KG1 (cell line): ENCODE data around the gene MIF4GD.
"Not testable (repeated sequence)": the region's sequence is repeated elsewhere in the genome, so short reads cannot be mapped to it uniquely, and the experiment has no call there.

ENCODE experiments used
- DNase-seq: peaks from one replicate; lab custom pipeline; 2025; lab: John Stamatoyannopoulos, UW

The MIF4GD gene

DNA sequence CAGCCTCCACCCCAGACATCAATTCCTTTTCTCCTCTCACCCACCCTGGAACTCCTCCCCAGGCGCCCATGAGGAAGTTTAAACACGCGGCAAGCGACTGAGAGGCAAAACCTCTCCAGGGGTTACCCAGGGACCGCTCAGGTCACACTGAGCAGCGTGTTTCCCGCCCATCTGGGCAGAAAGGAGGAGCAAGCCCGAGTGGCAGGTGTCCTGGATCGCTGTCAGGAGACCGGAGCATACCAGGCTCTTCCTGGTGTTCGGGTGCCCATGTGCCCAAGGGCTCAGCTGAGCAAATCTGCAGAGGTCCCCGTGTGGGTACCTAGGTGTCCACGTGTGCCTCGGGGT lies 17.7 kb upstream of the MIF4GD start:
- DNase-seq: peak; percentile 70

DNA sequence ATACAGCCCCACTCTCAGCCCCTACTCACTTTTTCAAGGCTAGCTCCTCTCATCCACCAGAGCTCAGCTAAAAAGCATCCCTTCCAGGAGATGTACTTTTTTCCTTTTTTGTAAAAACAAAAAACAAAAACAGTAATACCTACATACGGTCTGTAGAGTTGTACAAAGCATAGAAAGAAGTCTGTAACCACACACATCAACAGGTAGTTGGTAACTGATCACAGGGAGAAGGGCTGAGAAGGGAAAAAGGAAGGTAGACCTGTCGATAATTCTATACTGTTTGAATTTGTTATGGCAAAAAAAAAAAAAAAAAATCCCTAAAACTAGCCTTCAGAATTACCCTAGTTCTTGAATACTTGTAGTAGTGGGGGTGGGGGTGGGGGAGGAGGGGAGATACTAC lies 17.3 kb upstream of the MIF4GD start:
- DNase-seq: no peak

DNA sequence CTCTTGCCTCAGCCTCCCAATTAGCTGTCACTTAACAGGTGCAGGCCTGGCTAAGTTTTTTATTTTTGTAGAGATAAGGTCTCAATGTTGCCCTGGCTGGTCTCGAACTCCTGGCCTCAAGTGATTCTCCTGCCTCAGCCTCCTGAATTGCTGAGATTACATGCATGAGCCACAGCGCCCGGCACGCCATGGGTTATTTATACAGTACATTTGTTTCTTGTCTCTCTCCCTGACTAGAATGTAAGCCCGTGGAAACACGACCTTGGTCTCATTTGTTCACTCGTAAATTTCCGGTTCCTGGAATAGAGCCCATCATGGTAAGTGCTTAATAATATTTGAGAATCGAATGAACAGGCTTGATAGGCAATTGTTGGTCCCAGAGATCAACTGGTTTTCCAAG lies 16.2 kb upstream of the MIF4GD start:
- DNase-seq: no peak

DNA sequence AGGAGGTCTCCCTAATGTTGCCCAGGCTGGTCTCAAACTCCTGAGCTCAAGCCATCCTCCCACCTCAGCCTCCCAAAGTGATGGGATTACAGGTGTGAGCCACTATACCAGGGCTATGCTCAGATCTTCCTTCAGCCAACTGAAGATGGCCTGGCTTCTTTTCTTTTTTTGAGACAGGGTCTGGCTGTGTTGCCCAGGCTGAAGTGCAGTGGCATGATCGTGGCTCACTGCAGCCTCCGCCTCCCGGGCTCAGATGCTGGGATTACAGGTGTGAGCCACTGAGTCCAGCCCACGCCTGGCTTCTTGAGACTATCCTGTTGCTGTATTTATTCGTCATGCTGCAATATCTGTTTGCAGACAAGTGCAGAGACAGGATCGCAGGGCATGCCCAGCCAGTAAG lies 14.1 kb upstream of the MIF4GD start:
- DNase-seq: no peak

DNA sequence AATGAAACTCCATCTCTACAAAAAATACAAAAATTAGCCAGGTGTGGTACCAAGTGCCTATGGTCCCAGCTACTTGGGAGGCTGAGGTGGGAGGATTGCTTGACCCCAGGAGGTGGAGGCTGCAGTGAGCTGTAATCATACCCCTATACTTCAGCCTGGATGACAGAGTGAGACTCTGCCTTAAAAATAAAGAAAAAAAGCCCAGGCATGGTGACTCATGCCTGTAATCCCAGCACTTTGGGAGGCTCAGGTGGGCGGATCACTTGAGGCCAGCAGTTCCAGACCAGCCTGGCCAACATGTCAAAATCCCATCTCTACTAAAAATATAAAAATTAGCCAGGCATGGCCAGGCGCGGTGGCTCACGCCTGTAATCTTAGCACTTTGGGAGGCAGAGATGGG lies 9.2 kb upstream of the MIF4GD start:
- DNase-seq: not testable (repeated sequence)

DNA sequence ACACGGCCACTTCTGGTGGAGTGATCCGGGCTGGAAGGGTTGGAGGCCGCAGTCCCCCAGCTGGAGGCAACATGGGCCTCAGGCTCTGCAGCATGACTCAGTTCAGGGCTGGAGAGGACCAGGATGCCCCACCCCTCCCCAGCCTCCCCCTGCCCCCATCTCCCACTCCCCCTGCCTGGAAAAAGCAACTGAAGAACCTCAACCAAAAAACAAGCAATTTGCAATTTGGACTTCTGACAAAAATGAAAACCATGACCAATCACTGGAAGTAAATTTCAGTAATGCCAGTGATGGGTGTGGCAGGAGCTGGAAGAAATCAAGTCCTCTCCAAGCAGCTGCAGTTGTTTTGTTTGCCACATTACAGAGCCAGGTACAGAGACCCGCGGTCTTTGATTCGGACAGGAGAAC lies 6.6 kb upstream of the MIF4GD start:
- no peak for DNase-seq

DNA sequence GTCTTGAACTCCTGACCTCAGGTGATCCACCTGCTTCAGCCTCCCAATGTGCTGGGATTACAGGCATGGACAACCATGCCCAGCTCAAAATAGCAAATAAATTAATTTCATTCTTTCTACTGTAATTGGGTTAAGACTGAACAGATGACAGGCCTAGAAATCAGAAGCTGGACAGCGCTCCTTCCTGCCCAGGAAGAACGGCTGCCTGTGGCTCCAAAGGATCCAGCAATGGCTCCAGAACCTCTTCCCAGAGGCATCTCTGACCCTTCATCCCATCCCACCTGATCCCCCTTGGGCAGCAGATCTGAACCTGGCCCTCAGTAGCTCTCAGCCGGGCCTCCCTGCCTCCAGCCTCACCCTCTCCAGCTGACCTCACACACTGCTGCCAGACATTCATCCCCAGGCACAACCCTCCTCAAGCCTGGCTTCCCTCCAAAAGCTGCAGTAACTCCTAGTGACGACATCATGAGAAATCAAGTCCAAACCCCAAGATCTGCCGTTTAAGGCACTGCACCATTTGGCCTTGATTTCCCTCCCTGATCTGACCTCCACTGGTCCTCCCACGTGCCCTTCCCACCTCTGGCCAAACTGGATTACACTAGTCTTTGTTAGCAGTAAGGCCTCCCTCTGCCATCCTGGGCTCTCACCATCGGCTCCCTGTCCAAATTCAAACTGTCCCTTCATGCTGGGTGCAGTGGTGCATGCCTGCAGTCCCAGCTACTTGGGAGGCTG lies 3.1 kb upstream of the MIF4GD start:
- no peak for DNase-seq

DNA sequence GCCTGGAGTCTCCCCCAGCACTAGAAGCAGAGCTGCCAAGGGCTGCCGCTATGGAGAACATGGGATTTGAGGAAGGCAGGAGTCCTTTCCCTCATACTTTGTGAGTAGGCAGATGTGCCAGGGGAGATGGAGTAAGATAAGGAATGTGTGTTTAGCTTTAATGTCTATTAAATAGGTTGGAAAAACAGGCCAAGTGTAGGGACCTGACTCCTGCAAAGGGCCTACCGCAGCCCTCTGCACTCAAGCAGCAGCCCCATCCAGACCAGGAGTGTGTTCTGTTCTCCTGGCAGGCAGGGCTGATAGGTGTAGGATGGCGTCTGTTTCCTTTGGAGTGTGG lies 1.8 kb upstream of the MIF4GD start:
- no peak for DNase-seq

DNA sequence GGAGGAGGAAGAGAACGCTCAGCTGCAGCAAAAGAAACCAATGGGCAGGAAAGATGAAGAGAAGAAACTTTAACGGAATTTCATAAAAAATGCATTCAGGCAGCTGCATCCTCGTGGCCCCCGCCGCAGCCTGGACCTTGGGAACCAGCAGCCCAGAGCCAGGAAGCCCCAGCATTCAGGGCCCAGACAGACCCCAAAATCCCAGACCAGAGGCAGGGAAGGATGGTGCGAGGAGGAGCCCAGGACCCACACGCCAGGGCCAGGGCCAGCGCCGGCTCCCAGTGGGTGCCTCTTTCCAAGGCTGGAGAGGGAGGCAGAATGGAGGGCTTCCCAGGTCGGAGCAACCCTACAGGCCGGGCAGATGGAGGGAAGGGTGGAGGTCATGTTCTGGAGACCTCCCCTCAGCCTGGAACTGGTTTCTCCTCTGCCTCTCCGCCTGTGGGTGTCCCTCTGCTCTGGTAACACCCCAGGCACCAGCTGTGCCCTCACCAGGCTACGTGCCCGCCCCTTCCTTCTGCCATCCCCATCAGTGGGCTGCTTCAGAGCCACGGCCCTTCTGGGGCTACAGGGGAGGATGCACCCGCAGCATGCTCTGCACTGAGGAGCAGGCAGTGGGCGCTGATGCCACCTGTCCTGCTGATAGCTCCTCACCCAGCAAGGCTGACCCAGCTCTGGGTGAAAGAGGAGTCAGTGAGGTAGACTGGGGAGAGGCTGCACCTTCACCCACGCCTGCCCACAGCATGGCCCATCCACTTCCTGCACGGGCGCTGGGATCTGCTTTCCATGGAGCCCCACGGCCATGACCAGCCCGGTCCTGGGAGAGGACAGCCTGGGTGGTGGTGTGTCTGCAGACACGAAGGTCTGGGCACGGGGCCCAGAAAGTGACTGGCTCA lies 1.2 kb upstream of the MIF4GD start:
- no peak for DNase-seq

DNA sequence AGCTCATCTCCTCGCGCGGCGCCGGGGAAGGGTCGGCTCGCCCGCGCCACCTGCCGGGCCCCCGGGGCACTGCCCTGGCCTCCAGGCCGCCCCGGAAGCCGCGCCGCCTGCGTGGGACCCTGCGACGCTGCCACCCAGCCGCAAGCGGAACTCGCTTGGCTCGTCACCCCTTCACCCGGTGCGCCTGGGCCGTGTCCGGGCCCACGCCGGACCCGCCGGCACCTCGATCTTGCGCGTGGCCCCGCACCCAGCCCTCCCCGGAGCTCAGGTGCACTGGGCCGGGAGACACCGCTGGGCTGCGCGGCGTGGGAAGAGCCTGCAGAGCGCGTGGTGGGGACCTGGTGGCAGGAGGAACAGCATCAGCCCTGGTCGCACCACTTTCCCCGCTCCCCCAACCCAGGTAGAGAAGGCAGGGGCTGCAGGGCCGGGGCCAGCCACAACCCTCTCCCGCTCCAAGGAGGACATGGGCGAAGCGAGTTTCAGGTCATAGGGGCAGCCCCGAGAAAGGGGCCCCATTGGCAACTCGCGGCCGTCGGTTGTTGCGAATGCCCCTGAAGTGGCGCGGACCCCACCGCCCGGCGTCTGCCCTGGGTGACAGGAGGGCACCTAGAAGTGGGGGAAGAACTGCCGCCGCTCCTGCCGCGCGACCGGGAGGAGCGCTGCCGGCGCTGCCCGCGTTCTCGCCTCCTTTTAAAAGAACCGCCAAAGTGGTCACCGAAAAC lies 363 bp upstream of the MIF4GD start:
- peak; percentile 65 for DNase-seq

DNA sequence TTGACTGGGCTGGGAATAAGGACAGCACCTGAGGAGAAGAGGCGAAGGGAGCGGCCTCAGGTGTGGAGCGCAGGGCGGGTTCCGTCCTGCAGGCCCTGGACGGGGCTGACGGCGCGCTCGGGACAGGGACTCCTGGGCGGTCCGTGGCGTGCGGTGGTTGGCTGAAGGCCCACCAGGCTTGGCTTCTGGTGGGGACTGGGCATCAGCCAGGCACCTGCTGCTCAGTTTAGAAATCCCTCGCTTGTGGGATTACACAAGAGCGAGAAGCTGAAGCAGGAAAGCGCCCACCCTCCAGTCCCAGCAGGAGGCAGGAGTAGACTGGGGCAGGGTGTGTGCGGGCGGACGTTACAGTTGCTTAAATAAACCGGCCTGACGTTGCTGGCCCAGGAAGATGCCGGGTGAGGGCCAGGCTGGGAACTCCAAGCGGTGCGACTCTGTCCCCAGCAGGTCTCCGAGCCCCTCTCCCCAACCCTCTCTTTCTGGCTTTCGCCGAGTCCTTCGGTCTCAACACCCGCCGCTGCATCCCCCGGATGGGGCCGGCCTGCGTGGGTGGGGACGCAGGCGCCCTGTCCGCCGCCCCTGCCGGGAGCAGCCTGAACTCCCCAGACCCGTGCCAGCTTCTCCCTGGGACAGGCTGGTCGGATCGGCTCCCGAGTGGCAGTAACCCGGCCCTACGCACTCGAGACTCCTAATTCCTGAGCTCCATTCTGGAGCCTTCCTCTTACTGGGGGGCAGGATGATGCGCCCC lies 639 bp downstream of the MIF4GD start:
- DNase-seq: peak; percentile 83

DNA sequence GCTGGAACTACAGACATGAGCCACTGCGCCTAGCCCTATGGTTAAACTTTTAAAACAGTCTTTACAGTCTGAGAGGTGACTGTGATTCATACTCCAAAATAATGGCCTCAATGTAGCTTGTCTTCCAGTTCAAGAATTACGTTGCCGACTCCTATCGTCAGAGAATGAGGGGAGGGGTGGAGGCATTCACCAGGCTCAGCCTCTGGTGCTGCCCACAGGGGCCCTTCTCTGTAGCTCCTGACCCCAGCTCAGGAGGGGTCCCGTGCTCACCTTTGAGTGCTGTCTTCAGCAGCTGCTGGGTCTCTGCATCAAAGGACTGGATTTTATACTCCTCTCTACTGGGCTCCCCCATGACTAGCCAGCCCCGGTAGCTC lies 1.2 kb downstream of the MIF4GD start:
- DNase-seq: no peak

DNA sequence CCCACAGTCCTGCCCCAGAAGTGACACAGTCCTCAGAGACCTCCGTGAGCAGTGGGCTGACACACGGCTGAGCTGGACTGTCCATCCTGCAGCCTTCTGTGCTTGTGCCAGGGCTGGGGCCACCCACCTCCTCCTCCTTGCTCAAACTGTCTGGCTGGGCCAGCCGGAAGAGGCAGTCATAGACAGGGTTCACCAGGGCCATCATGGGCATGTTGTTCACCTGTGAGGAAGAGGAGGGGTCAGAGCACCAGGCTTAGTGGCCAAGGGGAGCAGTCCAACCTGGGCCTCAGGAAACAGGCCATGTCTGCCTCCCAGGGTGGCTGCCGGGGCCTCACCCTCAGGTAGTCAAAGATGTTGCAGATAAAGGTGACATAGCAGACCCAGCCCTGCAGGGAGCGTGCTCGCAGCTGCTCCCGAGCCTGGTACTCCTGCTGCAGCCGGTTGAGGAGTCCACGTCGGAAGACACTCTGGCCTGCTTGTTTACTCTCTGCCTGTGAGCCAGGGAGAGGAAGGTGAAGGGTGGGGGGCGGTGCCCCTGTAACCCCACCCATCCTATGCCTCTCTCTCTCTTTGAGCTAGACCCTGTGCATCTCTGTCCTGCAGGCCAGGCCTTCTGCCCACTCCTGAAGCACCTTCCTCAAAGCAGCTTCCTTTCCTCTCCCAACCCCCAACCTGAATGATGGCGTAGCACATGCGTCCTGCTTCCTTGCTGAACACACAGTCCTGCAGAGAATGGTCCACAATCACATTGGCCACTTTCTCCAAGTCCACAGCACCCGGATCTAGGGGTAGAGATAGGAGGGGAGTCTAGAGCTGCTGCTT lies 3.4 kb downstream of the MIF4GD start:
- DNase-seq: no peak

DNA sequence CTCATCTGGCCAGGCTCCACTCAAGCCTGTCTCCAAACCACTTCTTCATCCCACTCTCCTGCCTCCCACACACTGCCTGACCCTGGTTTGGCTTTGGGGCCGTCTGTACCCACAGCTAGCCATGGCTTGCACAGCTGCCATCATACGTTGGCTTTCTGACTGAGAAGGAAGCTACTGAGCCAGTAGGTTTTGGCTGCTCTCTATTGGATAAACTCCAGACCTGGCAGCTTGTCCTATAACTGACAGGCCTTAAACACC lies 3.9 kb downstream of the MIF4GD start:
- no peak for DNase-seq

DNA sequence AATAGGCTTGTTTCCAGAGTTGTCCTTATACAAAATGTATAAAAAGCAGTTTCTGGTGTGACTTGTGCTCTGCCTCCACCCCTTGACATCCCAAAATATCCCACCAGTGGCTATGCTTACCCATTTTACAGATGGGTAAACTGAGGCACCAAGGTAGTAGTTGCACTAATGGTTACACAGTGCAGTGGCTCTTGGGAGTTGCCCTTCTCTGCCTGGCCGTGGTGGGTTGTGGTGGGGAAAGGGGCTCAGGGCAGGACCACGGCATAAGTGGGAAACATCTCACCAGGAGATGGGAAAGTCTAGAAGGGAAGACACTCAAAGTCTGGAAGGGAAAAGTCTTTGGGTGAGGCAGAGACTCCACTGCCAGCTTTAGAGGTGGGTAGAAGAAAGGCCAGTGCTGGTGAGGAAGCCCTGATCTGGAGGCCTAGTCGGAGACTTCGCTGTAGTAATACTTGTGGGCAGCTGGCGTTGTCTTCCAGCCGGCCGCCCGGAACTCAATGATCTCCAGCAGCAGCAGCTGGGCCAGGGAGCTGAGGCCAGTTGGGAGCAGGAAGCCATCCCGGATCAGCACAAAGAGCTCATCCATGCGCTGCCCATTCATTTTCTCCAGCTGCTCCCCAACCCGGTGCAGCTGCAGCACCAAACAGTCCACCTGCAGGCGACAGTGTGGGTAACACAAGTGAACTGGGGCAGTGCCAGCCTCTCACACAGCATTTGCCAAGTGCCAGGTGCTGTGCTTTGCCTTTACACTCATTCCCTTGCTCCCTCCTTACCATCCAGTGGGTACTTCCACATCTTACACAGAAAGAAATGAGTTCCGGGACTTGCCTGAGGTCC lies 4.5 kb downstream of the MIF4GD start:
- no peak for DNase-seq

DNA sequence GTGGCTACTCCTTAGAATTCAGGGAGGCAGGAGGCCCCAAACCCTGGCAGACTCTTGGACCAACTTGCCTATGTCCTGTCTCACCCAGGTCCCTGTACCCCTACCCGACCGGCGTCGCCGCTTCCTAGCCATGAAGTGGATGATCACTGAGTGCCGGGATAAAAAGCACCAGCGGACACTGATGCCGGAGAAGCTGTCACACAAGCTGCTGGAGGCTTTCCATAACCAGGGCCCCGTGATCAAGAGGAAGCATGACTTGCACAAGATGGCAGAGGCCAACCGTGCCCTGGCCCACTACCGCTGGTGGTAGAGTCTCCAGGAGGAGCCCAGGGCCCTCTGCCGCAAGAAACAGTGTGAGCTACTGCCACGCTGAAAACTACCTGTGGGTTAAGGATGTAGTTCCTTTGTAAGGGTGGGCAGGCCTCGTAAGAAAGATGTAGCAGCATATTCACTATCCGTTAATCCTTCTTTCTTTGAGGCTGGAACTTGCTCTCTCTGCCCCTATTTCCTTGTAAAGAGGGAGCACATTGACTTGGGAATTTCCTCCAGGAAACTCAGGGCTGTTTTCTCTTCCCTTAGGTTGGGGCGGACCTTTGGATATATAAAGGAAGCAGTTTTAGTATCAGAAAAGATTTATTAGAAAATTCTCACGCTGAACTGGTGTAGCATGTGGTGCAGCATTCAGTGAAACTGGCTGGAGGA lies 5.3 kb downstream of the MIF4GD start:
- no peak for DNase-seq

DNA sequence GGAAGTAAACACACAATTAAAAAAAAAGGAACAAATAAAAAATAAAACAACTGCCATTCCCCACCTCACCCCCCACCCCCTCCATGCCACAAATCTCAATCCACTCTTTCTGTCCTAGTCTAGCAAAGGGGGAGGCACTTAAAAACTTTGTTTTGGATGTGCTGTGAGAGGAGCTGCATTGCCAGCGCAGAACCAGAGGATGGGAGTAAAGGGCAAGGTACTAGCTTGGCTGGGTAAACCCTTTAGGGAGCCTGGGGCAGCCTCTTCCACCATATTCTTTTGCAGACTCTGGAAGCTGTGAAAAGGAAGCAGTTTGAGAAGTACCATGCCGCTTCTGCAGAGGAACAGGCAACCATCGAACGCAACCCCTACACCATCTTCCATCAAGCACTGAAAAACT lies 8.0 kb downstream of the MIF4GD start:
- DNase-seq: no peak

DNA sequence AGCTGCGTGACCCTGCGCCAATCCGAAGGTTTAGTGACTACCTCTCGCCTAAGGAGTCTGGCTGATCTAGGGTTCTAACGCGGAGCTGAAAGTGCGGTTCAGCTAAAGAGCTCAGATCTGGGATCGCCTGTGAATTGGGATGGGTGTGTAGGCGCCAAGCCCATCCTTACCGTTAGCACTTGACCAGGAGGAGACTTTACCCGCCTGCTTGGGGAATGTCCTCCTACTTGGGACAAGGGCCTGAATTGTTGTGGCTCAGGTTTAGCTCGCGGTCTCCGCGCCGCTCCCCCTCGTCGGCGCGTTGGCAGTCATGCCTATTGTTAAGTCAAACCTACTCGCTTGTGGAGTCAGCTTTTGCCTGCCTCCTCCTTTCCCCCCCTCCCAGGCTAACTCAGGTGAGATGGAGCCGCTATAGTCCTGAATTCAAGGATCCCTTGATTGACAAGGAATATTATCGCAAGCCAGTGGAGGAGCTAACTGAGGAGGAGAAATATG lies 8.9 kb downstream of the MIF4GD start:
- DNase-seq: no peak

DNA sequence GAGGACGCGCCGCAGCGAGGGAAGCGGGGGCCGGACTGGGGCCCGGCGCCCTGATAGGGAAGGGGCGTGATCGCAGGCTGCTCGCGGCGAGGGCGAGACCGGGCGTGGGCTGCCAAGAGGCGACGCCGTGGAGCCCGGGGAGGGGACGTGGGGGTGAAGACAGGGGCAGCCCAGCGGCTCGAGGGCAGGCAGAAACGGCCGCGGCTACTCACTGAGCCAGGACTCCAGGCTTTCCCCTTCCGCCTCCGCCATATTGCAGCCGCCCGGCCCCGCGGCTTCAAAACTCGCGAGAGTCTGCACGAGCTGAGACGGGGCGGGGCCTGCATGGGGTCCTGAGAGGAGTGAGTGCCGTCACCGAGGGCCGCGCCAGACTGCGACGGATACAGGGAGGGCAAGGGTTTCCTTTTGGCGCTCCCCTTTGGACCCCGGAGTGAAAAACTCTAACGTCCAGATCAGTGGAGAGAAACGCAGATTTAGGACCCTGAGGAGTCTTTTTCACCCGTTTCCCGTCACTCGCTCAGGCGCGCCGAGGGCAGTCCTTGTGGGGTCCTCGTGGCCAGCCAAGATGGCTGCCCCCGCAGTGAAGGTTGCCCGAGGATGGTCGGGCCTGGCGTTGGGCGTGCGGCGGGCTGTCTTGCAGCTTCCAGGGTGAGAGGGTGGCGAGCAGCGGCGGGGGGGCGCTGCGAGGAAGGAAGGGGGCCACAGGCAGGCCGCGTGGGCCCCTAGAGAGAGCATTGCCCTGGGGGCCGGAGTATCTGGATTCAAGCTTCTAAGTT lies 9.5 kb downstream of the MIF4GD start, which contains the start of the genes GGA3 and MRPS7:
TSS of gene GGA3 (minus strand) at position 271 of the 776 bp plus-strand sequence. CDS start at position 252, 19 bp downstream.
TSS of gene MRPS7 (plus strand) at position 544 of the 776 bp plus-strand sequence. CDS start at position 566, 22 bp downstream.
- DNase-seq: peak; percentile 93
